CD4-positive, alpha-beta T cell (primary cell): Measurements from ENCODE around the gene PITPNM3. TPM values are rescaled to one million over a fixed set of nuclear protein-coding genes. Genes with fewer than 3 reads are reported as not detected.

Experiments
- ATAC-seq: fragments of 200-7000 bp; cut with Tn5 transposase; one replicate; pipeline ENCODE4 v1.10.0; 2022; ENCODE audit warnings: mild to moderate bottlenecking; ENCODE audit not compliant: poor library complexity
- CTCF ChIA-PET: fragments of 350-600 bp; sonication (Branson Sonifier 250); formaldehyde crosslinking; loops from one replicate; lab custom pipeline; 2021; ENCODE audit warnings: antibody characterized with exemption, inconsistent platforms; lab: Charles Lee
- POLR2A ChIA-PET: fragments of 350-600 bp; sonication (Branson Sonifier 250); formaldehyde crosslinking; loops from one replicate; lab custom pipeline; 2021; ENCODE audit warnings: antibody characterized with exemption, inconsistent platforms; lab: Charles Lee
- DNase-seq, 14 experiments: peaks; one replicate each; pipeline ENCODE4 v3.0.0-alpha.2; 2013 to 2020; ENCODE audit warnings: mixed read lengths in 2 of 14
- H3K27ac ChIP-seq, 2 donors: one replicate each; pipeline versions ENCODE4 v1.5.1 to v1.7.0; 2013; ENCODE audit warnings: low read length in 2 of 2, low read depth in 1 of 2, mild to moderate bottlenecking in 1 of 2
- H3K27me3 ChIP-seq, 2 experiments: 1 replicate in 1 of 2; 2 replicates in 1 of 2; pipeline versions ENCODE4 v1.6.1 to v1.7.0; 2013; ENCODE audit warnings: low read length in 2 of 2, control low read depth in 1 of 2, mild to moderate bottlenecking in 1 of 2, moderate library complexity in 1 of 2; ENCODE audit not compliant: insufficient read depth in 2 of 2, control insufficient read depth in 1 of 2
- H3K36me3 ChIP-seq: one replicate; pipeline ENCODE4 v1.6.1; 2013; ENCODE audit warnings: low read length, control low read depth; ENCODE audit not compliant: insufficient read depth
- H3K4me1 ChIP-seq: one replicate; pipeline ENCODE4 v1.6.1; 2013; ENCODE audit warnings: low read length, control low read depth; ENCODE audit not compliant: insufficient read depth
- H3K4me3 ChIP-seq: one replicate; pipeline ENCODE4 v1.5.1; 2013; ENCODE audit warnings: mild to moderate bottlenecking, low read length, moderate library complexity
- H3K9me3 ChIP-seq, 2 experiments: 1 replicate in 1 of 2; 2 replicates in 1 of 2; pipeline versions ENCODE4 v1.6.1 to v1.7.0; 2013; ENCODE audit warnings: low read length in 2 of 2, mild to moderate bottlenecking in 2 of 2, control low read depth in 1 of 2, moderate library complexity in 1 of 2; ENCODE audit not compliant: control insufficient read depth in 1 of 2, insufficient read depth in 1 of 2
- H3K27ac Mint-ChIP-seq: one replicate; pipeline ENCODE4 v1.8.0; 2020; ENCODE audit warnings: mixed read lengths
- H3K27me3 Mint-ChIP-seq: one replicate; pipeline ENCODE4 v1.8.0; 2021; ENCODE audit warnings: mixed read lengths
- H3K36me3 Mint-ChIP-seq: one replicate; pipeline ENCODE4 v1.8.0; 2021; ENCODE audit warnings: low read depth, mixed read lengths
- H3K4me1 Mint-ChIP-seq: one replicate; pipeline ENCODE4 v1.8.0; 2021; ENCODE audit warnings: low read depth, mixed read lengths
- H3K4me3 Mint-ChIP-seq: one replicate; pipeline ENCODE4 v1.8.0; 2020; ENCODE audit warnings: mild to moderate bottlenecking, mixed read lengths
- H3K9me3 Mint-ChIP-seq: one replicate; pipeline ENCODE4 v1.8.0; 2020; ENCODE audit warnings: mixed read lengths
- CTCF ChIP-seq: fragments of 200-600 bp; IDR thresholded peaks from one replicate; pipeline ENCODE4 v1.8.0; 2022; ENCODE audit warnings: antibody characterized with exemption, mild to moderate bottlenecking
- intact Hi-C, 2 experiments: fragments of 100-400 bp; cut with DNase I in 1 of 2; cut with micrococcal nuclease in 1 of 2; formaldehyde crosslinking; loops; one replicate each; pipeline versions ENCODE4 v1.15.1 to v1.9.0; 2023 to 2025; cut with DNase I, micrococcal nuclease
- total RNA-seq, 174 experiments: library from RNA in 2 of 174; stranded (reverse) in 2 of 174; gene quantifications; one replicate each; pipeline ENCODE4 v1.2.3 and lab custom pipeline; 2021 to 2026

The PITPNM3 gene
- total RNA-seq, 2 experiments from 2014 or later, result 0.34 to 0.41 TPM

DNA sequence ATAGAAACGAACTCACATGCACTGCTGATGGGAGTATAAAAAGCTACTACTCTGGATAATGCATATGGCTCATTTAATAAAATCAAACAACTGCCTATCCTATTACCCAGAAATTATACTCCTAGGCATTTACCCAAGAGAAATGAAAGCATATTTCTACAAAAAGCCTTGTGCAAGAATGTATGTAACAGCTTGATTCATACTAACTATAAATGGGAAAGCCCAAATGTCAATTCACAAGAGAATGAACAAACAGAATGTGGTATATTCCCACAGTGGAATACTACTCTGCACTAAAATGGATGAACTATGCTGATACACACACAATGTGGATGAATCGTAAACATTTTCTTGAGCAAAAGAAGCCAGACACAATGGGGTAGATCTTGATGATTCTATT lies 45.8 kb upstream of the PITPNM3 start:
- Mint-ChIP-seq H3K4me3 (no peak overlapping the region), H3K36me3 (peaks cover 95% of the 10 kb centered on the region), H3K9me3 (no peaks in the 10 kb centered on the region), H3K27ac (no peak overlapping the region), H3K27me3 (no peaks in the 10 kb centered on the region), H3K4me1 (no peaks in the 10 kb centered on the region)
- TF ChIP-seq CTCF, result no peak
- Histone ChIP-seq H3K27me3 (no peaks in the 10 kb centered on the region), H3K27ac (no peak overlapping the region), H3K36me3 (peaks cover 61% of the 10 kb centered on the region), H3K4me3 (no peak overlapping the region), H3K4me1 (no peaks in the 10 kb centered on the region), H3K9me3 (no peaks in the 10 kb centered on the region)
- CTCF ChIA-PET, result no interaction called here
- POLR2A ChIA-PET, result no interaction called here
- intact Hi-C loops, result no loop called here
- no peak for ATAC-seq
- DNase-seq, result no peak

GRCh38 chr17:6599364-6599763 lies 43.0 kb upstream of the PITPNM3 start:
- Mint-ChIP-seq H3K4me3 (no peak overlapping the region), H3K4me1 (no peaks in the 10 kb centered on the region), H3K36me3 (peaks cover 95% of the 10 kb centered on the region), H3K27ac (no peak overlapping the region), H3K27me3 (no peaks in the 10 kb centered on the region), H3K9me3 (no peaks in the 10 kb centered on the region)
- ATAC-seq (no peak), DNase-seq (peak in 3 of 14 experiments; percentile 6 to 20 (median 9))
- H3K4me3 ChIP-seq, result no peak overlapping the region
- CTCF ChIA-PET, result interaction anchor here (1.0 kb wide), 1 partner anchor 51 kb away, joined by 3 read pairs; no protein-coding TSS in a partner anchor
- no peaks in the 10 kb centered on the region for H3K9me3 ChIP-seq
- POLR2A ChIA-PET, result no interaction called here
- no peak for TF ChIP-seq CTCF
- H3K27ac ChIP-seq, result no peak overlapping the region
- no peaks in the 10 kb centered on the region for H3K27me3 ChIP-seq
- H3K4me1 ChIP-seq, result no peaks in the 10 kb centered on the region
- intact Hi-C loops, result no loop called here
- peaks cover 59% of the 10 kb centered on the region for H3K36me3 ChIP-seq

- CTCF ChIA-PET, result no interaction called here
- Histone ChIP-seq H3K4me1 (no peaks in the 10 kb centered on the region), H3K27ac (no peak overlapping the region), H3K9me3 (no peaks in the 10 kb centered on the region), H3K4me3 (no peak overlapping the region), H3K27me3 (no peaks in the 10 kb centered on the region), H3K36me3 (peaks cover 55% of the 10 kb centered on the region)
- POLR2A ChIA-PET, result interaction anchor here (1.2 kb wide), 1 partner anchor 42 kb away, joined by 3 read pairs; a partner anchor contains a TSS
- ATAC-seq (no peak), DNase-seq (no peak)
- no peak overlapping the region for H3K4me3 Mint-ChIP-seq
- no peak overlapping the region for H3K27ac Mint-ChIP-seq
- H3K4me1 Mint-ChIP-seq, result no peaks in the 10 kb centered on the region
- peaks cover 92% of the 10 kb centered on the region for H3K36me3 Mint-ChIP-seq
- H3K27me3 Mint-ChIP-seq, result no peaks in the 10 kb centered on the region
- TF ChIP-seq CTCF, result no peak
- intact Hi-C loops, result no loop called here
- no peaks in the 10 kb centered on the region for H3K9me3 Mint-ChIP-seq
These were observed 41.4 kb upstream of the PITPNM3 start for GRCh38 chr17:6597727-6598126.
